Adrenal gland (tissue), 12 donors: ENCODE data around the gene PARP8. TPM values are rescaled to one million over a fixed set of nuclear protein-coding genes. Genes with fewer than 3 reads are reported as not detected.

Source experiments
- DNase-seq, 7 donors: peaks; one replicate each; pipeline ENCODE4 v3.0.0-alpha.2; 2019 to 2020
- H3K27ac ChIP-seq, 5 donors: fragments of 200-600 bp; sonication (generic) in 4 of 5; 1 replicate in 3 of 5; 2 replicates in 2 of 5; pipeline versions ENCODE4 v1.5.1 to v1.8.0; 2016 to 2020; ENCODE audit warnings: mild to moderate bottlenecking in 1 of 5
- H3K27me3 ChIP-seq: fragments of 200-600 bp; 2 replicates; pipeline ENCODE4 v1.8.0; 2021
- H3K36me3 ChIP-seq, 2 donors: fragments of 200-600 bp; replicated peaks in 1 of 2; 1 replicate in 1 of 2; 2 replicates in 1 of 2; pipeline versions ENCODE4 v1.5.1 to v1.8.0; 2018 to 2022
- H3K4me1 ChIP-seq, 2 donors: fragments of 200-600 bp; replicated peaks in 1 of 2; 1 replicate in 1 of 2; 2 replicates in 1 of 2; pipeline versions ENCODE4 v1.5.1 to v1.8.0; 2018 to 2021
- H3K4me3 ChIP-seq, 4 donors: fragments of 200-600 bp; sonication (generic) in 3 of 4; one replicate each; pipeline ENCODE4 v1.5.1; 2016 to 2018
- H3K9me3 ChIP-seq, 3 donors: fragments of 200-600 bp; sonication (generic) in 1 of 3; replicated peaks in 1 of 3; 1 replicate in 2 of 3; 2 replicates in 1 of 3; pipeline versions ENCODE4 v1.5.1 to v1.8.0; 2016 to 2021
- POLR2A ChIP-seq, 2 donors: fragments of 450-650 bp; IDR thresholded peaks; one replicate each; pipeline ENCODE4 v1.6.1; 2017; ENCODE audit warnings: antibody characterized with exemption in 2 of 2, mild to moderate bottlenecking in 2 of 2, moderate library complexity in 1 of 2
- WGBS, 4 donors: extraction: QIAGEN DNeasy Blood & Tissue Kit in 2 of 4; methylation state at CpG; one replicate each; pipeline versions ENCODE4 v1.1.5 to v1.1.7; 2013 to 2017; 5-methylcytosine and 5-hydroxymethylcytosine counted together
- intact Hi-C, 2 donors: fragments of 100-400 bp; cut with DNase I; formaldehyde crosslinking; loops; one replicate each; pipeline versions ENCODE4 v1.14.1 to v1.15.0; 2022 to 2023
- polyA plus RNA-seq, 3 donors: library from polyadenylated mRNA; stranded (reverse); fragments of 200-250 nt in 2 of 3; fragments of 350-450 nt in 1 of 3; fragmentation: Illumina TruSeq in 1 of 3; extraction: RNeasy Lipid Tissue Mini Kit (QIAGEN cat#74804) in 1 of 3; gene quantifications; one replicate each; pipeline ENCODE4 v1.2.3, GENCODE V29; 2013 to 2014
- total RNA-seq, 9 donors: library from RNA; depleted of rRNA in 4 of 9; stranded (reverse); fragments of >200 nt in 4 of 9; fragments of 120-200 nt in 1 of 9; fragmentation: NEBNext Ultra II Directional in 1 of 9; extraction: Animal tissue kit (Norgen Biotek cat#: 25700) in 1 of 9; gene quantifications; one replicate each; pipeline versions ENCODE4 v1.1.0 to v1.2.4, GENCODE V29; 2013 to 2023
- TF ChIP-seq, protein P1 (sequence below), 6 experiments: fragments of 450-650 bp in 4 of 6; fragments of 200-600 bp in 2 of 6; sonication (generic) in 1 of 6; IDR thresholded peaks; 1 replicate in 5 of 6; 2 replicates in 1 of 6; pipeline versions ENCODE4 v1.5.1 to v1.8.0; 2016 to 2021; ENCODE audit warnings: antibody characterized with exemption in 6 of 6, mild to moderate bottlenecking in 2 of 6, moderate library complexity in 1 of 6
- donor health status: healthy with polysubstance abuse.
- donor health status: Bipolar disorder and iron deficiency.
- donor health status: DM: yes; HTN: yes; CAD: no.
- donor health status: DM: no; HTN: no; CAD: no.
- donor health status: DM: no; HTN: no; CAD: no.
- donor health status: DM: yes; HTN: yes; CAD: no.

Gene PARP8
- total and polyA plus RNA-seq, 12 donors, result 7.5 to 41.8 (median 24.0) TPM

DNA sequence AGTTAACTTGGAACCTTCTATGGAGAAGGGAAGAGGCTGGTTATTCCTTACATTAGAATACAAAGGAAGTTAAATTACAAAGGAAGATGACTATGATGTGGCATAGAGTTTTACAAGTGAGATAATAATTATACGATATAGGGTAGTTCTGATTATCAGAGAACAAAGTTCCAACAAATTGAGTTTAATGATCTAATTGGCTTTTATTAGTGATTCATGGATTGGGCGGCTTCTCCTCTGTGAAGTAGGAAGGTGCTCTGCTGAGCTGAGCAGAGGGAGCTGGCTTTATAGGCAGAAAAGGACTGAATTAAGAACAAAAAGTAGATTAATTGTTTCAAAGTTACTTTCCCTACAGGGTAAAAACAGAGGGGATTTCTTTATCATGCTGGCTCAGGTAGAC is 49.7 kb downstream of the PARP8 start:
- intact Hi-C loops, result no loop called here
- no peak overlapping the region for H3K4me3 ChIP-seq
- H3K36me3 ChIP-seq, result no peaks in the 10 kb centered on the region
- H3K27ac ChIP-seq, result no peak overlapping the region
- 86 to 95% (median 91%) methylated on average over 2 of the region's 2 CpGs for WGBS, 4 donors
- no peaks in the 10 kb centered on the region for H3K9me3 ChIP-seq
- TF ChIP-seq, protein P1, sequence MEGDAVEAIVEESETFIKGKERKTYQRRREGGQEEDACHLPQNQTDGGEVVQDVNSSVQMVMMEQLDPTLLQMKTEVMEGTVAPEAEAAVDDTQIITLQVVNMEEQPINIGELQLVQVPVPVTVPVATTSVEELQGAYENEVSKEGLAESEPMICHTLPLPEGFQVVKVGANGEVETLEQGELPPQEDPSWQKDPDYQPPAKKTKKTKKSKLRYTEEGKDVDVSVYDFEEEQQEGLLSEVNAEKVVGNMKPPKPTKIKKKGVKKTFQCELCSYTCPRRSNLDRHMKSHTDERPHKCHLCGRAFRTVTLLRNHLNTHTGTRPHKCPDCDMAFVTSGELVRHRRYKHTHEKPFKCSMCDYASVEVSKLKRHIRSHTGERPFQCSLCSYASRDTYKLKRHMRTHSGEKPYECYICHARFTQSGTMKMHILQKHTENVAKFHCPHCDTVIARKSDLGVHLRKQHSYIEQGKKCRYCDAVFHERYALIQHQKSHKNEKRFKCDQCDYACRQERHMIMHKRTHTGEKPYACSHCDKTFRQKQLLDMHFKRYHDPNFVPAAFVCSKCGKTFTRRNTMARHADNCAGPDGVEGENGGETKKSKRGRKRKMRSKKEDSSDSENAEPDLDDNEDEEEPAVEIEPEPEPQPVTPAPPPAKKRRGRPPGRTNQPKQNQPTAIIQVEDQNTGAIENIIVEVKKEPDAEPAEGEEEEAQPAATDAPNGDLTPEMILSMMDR (IDR thresholded peaks at IDR 0.05), result no peak
- TF ChIP-seq POLR2A (IDR thresholded peaks at IDR 0.05), result no peak
- no peak for DNase-seq
- H3K27me3 ChIP-seq, result no peaks in the 10 kb centered on the region
- peaks cover 0 to 21% of the 10 kb centered on the region in 2 donors for H3K4me1 ChIP-seq

DNA sequence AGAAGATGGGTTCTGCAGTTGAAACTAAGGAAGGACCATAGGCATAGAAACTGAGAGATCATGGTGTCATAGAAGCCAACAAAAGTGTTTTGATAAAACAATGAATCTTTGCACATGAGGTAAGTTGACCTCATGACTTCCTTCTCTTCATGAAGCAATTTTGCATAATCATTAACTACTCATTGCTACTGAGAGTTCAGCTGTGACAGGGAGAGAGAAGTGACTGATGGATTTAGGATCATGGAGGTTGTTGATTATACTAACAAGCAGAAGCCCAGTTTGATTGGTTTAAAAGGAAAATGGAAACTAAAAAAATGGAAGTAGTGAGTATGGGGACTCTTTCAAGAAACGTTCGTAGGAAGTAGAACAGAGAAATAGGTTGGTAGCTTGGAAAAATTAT is 51.2 kb downstream of the PARP8 start:
- H3K36me3 ChIP-seq, result no peaks in the 10 kb centered on the region
- WGBS, 4 donors, result 68 to 81% (median 77%) methylated on average over 2 of the region's 2 CpGs
- no peaks in the 10 kb centered on the region for H3K9me3 ChIP-seq
- intact Hi-C loops, result no loop called here
- no peak for DNase-seq
- no peak overlapping the region for H3K4me3 ChIP-seq
- no peaks in the 10 kb centered on the region for H3K27me3 ChIP-seq
- no peak overlapping the region for H3K27ac ChIP-seq
- no peak for TF ChIP-seq POLR2A (IDR thresholded peaks at IDR 0.05)
- TF ChIP-seq, protein P1 (IDR thresholded peaks at IDR 0.05), result no peak
- peaks cover 9 to 22% of the 10 kb centered on the region in 2 donors for H3K4me1 ChIP-seq

DNA sequence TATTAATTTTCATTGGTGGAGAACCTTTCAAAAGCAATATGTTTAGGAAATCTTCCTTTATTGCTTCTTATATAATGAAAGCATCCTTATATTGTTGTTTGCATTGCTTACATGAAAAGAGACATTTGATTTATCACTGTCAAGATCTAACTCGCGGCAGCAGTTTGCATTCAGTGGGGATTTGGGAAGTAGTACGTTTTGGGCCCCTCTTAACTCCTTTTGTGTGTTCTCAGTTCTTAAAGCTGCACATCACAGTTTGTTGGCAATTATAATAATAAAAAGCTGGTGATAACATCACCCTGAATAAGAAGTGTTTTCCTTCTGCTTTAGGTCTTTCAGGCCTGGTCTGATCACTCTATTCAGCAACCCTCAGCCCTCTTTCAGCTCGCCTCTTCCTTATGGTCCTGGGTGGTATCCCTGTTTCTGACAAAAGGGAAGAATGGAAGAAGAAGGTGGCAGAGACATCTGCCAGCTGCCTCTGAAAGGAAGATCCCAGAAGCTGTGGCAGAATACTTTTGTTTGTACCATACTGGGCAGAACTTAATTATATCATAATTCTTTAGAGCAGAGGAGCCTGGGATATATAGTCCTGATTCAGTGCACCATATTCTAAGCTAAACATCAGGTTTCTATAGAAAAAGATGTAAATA is 53.7 kb downstream of the PARP8 start:
- H3K4me3 ChIP-seq, result no peak overlapping the region
- intact Hi-C loops, result no loop called here
- WGBS, 4 donors, result 65 to 75% (median 73%) methylated on average over 4 of the region's 4 CpGs
- DNase-seq, result no peak
- no peaks in the 10 kb centered on the region for H3K27me3 ChIP-seq
- H3K9me3 ChIP-seq, result no peaks in the 10 kb centered on the region
- H3K36me3 ChIP-seq, result no peaks in the 10 kb centered on the region
- no peak overlapping the region for H3K27ac ChIP-seq
- H3K4me1 ChIP-seq, result peaks cover 9 to 27% of the 10 kb centered on the region in 2 donors
- TF ChIP-seq, protein P1 (IDR thresholded peaks at IDR 0.05), result no peak
- no peak for TF ChIP-seq POLR2A (IDR thresholded peaks at IDR 0.05)

DNA sequence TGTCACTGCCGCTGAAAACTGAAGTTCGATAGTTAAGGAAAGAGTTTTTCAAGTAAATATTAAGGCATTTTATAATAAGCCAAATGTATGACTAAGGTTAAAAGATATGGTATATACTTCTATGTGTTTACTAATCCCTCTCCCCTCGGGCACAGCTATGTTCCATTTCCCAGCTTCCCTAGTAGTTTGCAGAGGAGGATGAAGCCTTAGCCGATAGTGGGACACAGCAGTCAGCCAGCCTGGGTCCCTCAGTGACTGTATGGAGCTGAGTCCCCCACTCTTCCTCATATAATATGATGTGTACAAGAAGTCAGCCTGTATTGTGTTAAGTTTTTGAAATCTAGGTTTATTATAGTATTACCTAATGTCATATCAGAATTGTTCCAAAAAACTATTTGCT is 55.8 kb downstream of the PARP8 start:
- Histone ChIP-seq H3K4me1 (peaks cover 16 to 36% of the 10 kb centered on the region in 2 donors), H3K27ac (no peak overlapping the region), H3K36me3 (no peaks in the 10 kb centered on the region), H3K4me3 (no peak overlapping the region), H3K27me3 (no peaks in the 10 kb centered on the region), H3K9me3 (no peaks in the 10 kb centered on the region)
- TF ChIP-seq POLR2A (IDR thresholded peaks at IDR 0.05), result no peak
- TF ChIP-seq, protein P1 (IDR thresholded peaks at IDR 0.05), result no peak
- intact Hi-C loops, result no loop called here
- no peak for DNase-seq
- WGBS, 4 donors, result 85 to 94% (median 91%) methylated on average over 4 of the region's 4 CpGs
